GM21825 (cell line): ENCODE results near the gene GPANK1.

ENCODE experiments used
- ATAC-seq: cut with Tn5 transposase; IDR thresholded peaks from one replicate; pipeline ENCODE4 v1.9.1; 2021; ENCODE audit warnings: mild to moderate bottlenecking, moderate library complexity; ENCODE audit not compliant: unreplicated experiment

The GPANK1 gene

DNA sequence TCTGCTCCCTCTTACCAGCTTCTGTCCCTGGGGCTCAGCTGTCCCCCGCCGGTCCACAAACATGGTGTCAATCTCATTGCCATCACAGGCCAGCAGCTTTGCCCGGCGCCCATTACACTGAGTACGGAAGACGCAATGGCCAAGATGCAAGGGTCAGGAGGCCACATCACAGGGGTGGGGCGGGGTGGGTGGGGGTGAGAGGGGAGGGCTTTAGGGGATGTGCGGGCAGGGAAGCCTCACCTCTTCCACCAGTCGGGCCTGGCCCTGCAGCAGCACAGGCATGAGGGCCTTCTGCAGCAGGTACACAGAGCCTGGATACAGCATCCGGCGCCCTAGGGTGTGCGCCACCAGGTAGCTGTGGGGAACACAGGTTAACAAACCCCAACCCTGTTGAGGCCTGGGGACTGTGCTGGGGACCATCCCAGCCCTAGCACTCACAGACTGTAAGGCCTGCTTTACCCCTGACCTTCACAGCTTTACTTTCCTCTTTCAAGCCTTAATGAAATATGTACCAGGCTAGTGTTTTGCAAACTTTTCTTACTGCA lies 26.8 kb upstream of the GPANK1 start:
- ATAC-seq, result no peak

DNA sequence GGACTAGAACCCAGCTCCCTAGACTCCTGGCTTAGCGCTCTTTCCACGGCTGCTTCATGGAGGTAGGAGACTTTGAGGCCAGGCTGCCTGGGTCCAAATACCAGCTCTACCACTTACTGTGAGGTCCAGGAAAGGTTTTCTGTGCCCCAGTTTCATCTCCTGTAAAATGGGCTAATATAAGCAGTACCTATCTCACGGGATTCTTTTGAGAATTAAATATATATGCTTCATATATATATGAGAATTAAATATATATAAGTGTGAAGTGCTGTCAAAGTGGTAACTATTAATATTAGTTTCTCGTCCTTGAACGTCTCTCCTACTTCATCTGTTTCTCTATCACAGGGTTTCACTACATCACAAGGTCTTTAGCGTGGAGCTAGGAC lies 26.3 kb upstream of the GPANK1 start:
- no peak for ATAC-seq

DNA sequence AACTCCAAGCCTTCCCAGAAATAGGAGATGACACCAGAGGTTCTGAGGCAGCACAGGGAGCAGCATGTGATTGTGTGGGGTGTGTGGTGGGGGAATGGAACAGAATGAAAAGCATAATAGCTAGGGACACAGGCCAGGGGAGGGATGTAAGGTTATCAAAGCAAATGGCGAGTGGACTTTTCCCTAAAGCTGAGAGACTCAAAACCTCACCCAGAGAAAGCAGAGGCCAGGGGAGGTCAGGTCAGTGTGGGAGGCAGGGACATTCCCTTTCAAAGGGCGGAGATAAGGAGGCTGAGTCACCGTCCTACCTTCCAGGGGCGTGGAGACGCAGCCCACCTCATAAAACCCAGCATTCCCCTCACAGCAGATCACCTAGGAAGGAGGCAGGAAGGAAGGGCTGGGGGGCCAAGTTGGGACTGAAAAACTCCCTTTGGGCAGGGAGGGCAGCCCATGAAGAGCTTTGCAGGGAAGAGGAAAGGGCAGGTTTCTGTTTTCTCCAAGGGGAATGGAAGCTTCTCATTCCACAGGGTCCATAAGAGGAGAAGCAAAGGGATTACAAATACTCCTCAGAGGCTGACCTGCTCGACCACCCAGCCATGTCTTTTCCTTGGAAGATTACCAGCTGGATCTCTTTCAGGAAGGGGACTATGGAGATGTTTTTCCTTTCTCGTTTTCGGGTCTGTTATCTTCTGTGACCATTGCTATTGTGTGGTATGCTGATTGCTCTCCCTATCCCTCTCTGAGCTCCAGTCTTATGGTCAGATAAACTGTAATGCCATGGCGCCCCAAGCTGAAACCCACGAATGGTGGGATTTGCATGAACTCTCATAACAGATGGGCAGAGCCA lies 25.7 kb upstream of the GPANK1 start:
- ATAC-seq, result no peak

DNA sequence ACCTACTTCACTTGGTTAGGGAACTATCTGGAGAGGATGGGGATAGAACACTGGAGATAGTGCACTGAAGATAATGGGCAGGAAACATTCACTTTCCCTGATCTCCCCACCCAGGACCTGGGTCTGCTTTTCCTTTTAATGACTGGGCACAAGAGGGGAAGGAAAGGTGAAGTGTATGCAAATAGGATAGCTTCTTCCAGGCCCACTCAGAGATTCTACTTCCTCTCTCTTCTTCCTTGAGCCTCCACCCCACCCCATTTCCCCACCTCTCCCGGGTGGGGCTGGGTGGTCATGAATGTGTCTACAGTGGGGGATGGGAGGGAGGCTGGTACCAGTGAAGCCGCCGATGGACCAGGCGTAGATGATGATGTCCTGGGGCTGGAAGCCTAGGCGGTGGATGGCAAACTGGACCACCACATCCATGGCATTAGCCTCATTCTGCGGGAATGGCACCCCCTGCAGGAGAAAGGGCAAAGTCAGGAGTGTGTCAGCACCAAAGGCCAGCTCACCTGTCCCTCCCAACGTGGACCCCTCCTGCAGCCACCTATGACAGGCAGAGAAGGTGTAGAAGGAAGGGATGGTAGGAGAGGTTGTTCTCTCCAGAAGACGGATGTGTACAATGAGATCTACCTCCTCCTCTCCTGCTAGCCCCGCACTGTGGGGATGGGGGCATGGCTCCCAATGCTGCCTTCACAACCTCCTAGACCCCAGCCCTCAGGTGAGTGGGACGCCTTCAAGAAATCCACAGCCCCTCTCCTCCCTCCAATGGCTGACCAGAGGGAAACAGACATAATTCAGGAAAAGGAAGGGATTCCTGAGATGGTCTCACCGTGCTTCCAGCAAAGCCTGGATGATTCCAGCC lies 24.7 kb upstream of the GPANK1 start:
- ATAC-seq, result no peak

DNA sequence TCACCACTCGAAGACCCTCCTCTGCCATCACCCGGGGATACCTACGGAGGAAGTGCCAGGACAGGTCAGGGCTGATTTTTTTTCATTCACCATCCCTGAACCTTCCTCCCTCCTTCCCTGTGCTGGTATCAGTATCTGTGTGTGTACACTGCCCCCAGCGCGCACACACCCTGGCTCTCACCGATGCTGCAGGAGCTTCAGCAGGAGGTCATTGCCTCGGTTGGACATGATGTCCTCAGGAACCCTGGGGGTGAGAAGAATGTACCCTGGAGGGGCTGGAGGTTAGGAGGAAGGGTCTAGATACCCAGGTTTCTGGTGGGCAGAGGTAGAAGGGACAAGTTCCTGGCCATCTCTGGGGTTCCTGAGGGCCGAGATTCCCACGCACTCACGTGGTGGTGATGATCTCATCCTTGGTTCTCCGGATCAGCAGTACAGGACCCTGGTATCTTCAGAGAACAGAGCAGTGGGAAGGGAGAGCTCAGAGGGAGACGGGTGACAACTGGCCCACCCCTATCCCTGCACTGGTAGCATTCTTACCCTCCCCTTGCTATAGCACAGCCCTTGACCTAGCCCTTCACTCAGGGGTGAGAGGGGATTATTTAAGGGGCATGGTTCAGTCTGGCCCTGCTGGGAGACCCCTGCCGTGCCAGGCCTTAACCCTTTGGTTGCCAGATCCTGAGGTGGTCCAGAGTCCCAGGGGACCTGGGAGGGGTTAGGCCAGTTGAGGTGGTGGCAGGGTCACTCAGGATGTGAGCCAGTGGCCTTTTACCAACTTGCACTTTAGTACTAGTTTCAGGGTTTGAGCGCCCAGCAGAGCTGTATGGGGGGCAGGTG lies 23.3 kb upstream of the GPANK1 start:
- no peak for ATAC-seq

DNA sequence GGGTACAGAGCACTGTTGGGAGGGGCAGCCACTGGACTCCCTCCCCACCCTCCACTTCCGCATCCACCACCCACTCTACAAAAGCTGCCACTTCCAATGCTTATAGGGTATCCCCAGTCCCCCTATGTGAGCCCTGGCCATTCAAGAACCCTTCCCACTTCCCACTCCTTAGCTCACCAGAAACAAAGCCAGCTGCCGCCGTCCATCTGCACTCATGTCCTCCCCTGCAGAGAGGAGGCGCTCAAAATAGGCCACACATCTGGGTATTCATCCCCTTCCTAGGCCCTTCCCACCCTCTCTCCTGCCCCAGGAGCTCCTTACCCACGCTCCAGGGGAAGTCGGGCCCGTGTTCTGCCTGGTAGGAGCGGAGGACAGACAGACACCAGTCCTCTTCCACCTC lies 22.5 kb upstream of the GPANK1 start:
- ATAC-seq, result no peak

DNA sequence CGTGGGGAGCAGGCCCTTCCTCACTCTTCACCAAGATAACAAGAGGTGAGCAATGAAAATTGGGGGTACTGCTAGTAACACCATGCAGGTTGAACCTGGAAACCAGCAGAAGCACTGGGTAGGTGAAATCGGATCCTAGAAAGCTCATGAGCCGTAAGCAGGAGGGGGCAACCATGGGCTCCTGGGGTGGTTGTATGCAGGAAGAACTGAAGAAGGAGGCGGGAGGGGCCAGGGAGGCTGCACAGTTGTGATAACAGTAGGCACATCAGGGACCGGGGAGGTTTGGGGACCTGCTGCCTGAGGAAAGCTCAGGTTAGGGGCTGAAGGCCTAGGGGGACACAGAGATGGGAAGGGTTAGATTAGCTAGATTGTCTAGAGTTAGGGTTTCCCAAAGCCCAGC lies 21.7 kb upstream of the GPANK1 start:
- ATAC-seq, result no peak

DNA sequence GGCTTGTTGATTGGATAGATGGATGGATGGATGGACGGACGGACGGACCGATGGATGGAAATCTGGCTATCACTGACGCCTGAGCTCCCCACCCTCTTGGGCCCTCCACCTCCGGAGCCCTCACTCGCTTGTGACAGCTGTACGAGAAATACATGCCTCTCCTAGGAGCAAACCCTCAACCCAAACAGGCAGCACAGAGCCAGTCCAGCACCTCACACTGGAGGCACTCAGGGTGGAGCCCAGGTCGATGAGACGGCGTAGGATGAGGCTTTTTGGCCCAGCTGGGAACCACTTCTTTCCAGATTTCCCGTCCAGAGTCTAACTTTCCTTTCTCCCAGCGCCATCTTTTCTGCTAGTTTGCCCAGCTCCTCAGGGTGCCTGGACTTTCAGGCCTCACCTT lies 18.8 kb upstream of the GPANK1 start:
- no peak for ATAC-seq

DNA sequence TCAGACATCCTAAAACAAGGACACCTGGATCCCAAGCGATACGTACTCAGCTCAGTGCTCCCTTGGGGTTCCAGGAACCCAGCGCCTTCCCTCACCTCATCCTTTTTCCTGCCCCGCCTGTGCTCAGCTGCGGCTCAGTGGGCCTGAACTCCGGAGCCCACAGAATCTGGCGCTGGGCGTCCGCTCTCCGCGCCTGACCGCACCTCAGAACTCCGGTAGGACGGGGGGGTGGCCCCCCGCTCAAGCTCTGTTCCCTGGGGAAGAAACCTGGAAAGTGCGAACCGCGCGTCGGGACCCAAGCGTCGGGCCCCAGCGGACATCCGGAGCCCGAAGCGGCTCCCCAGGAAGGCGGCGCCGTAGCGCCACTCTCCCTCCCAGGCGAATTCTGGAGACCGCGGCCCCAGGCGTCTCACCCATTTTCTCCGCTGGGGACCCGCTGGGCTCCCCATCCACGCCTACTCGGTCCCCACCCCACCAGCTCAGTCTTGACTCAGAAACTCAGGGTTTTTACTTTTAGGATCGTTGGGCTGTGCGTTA lies 16.4 kb upstream of the GPANK1 start:
- peak; percentile 26 for ATAC-seq

DNA sequence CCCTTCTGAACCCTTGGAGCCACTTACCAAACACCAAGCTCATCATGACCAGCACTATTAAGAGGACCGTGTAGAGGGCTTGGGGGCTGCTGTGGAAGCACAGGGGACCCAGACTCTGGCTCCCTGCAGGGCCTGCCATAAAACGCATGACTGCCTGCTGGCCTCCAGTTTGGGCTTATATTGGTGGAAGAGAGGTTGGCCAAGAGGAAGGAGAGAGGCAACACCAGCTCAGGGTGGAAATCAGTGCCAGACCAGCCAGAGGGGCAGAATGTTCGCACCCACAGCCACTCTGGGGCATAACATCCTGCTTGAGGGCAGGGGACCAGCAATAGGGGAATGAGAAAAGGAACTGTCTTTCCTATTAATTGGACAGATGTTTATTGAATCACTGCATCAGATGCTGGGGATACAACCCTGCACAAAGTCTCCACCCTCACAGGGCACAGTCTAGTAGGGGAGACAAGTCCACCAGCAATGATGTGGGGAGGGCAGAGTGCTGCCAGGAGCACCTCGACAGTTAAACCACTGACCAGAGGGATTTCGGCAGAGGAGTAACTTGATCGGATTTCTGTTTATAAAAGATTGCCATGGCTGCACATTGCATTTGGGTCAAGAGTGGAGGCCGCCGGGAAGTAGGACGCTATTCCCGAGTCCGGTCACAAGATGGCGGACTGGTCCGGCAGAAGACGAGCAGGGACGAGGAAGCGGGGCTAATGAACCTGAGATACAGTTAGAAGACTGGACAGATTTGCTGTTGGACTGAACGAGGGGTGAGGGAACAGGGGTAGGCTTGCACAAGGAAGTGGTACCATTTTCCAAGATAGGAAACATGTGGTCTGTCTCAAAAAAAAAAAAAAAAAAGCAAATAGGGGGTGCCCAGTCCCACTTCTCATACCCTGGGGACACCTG lies 15.7 kb upstream of the GPANK1 start, which contains the start of gene LY6G5C:
LY6G5C (minus strand) TSS at position 842 of the 909 bp plus-strand sequence; CDS start at position 148, 694 bp downstream.
- ATAC-seq, result peak; percentile 46

DNA sequence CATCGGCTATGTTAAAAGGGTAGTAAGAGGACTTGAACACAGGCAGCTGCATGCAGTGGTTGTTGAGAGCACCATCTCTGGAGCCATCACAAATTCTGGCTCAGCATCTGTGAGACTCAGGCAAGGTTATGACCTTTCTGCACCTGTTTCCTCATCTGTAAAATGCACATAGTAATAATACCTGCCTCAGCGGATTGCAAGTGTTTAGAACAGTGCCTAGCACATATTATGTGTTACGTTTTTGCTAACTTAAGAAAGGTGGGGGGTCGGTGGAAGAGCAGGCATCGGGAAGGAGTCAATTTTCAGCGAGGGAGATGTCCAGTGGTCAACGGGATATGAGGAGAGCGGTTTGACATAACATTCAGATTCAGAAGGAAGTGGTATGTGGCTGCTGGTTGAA lies 13.2 kb upstream of the GPANK1 start:
- no peak for ATAC-seq

DNA sequence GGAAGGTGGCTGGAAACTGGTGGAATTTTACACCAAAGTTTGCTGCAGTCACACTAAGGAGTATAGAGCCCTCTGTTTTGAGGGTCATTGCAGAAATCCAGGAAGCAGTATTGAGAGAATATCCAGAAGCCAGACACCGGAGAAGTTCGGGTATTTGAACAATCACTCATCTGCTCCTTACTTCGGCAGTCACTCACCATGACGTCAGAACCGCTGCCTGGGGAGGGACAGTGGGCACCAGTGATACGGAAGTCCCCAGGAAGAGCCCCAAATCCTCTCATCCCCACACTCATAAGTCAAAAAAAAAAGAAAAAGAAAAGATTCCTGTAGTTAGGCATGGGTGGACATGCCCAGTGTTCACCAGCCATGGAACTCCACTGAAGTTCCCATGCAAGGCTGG lies 12.1 kb upstream of the GPANK1 start:
- no peak for ATAC-seq

DNA sequence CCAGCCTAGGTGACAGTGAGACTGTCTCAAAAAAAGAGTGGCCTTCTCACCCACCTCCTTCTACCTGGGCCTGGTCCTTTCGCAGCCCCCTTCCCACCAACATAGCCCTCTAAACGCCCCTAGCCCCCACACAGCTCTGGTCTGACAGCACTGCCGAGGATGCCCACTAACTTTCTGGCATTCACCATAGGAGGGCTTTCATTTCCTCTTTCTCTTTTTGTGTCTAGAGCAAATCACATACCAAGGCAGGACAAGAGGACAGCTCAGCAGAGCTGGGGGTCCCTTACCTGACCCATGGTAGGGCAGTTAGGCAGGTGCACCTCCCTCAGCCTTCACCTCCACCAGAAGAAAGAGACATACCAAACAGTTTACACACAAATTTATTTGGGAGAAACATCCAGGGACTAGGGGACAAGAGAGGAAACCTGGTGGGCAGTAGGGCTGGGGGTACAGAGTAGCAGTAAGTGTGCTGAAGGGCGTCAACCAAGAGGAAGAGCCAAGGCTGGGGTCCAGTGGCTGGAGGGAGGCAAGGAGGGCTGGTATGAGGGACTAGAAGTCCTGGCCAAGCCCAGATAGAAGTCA lies 11.6 kb upstream of the GPANK1 start:
- ATAC-seq, result no peak

DNA sequence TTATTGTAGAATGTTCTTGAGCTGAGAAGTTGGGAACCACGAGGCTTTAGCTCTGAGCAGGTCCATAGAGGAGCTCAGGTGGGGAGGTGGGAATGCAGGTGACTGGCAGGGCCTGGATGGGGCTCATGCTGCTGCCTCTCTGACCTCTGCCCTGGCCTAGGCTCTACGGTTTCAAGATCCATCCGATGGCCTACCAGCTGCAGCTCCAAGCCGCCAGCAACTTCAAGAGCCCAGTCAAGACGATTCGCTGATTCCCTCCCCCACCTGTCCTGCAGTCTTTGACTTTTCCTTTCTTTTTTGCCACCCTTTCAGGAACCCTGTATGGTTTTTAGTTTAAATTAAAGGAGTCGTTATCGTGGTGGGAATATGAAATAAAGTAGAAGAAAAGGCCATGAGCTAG lies 4.9 kb upstream of the GPANK1 start, which contains the start of gene LY6G5B:
LY6G5B (plus strand) TSS at position 301 of the 400 bp plus-strand sequence. CDS start 975 bp downstream, outside the sequence.
- ATAC-seq, result no peak

DNA sequence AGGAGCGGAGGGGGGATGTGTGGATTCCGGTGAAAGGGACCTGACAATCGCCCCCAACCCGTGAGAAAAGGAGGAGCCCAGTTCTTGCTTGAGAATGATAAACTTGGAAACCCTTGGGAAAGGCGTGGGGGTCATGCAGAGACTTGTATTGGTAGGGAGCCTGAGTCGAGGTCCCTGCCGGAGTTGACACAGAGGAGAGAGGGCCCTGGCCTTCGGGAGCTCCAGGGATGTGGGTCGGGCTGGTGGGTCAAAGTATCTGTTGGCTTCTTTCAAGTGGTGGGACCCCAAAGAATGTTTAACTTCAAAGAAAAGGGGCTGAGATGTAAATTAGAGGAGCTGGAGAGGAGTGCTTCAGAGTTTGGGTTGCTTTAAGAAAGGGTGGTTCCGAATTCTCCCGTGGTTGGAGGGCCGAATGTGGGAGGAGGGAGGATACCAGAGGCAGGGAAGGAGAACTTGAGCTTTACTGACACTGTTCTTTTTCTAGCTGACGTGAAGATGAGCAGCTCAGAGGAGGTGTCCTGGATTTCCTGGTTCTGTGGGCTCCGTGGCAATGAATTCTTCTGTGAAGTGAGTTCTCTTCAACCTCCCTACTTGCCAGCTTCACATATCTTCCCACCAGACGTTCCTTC lies 1.7 kb upstream of the GPANK1 start:
- no peak for ATAC-seq

DNA sequence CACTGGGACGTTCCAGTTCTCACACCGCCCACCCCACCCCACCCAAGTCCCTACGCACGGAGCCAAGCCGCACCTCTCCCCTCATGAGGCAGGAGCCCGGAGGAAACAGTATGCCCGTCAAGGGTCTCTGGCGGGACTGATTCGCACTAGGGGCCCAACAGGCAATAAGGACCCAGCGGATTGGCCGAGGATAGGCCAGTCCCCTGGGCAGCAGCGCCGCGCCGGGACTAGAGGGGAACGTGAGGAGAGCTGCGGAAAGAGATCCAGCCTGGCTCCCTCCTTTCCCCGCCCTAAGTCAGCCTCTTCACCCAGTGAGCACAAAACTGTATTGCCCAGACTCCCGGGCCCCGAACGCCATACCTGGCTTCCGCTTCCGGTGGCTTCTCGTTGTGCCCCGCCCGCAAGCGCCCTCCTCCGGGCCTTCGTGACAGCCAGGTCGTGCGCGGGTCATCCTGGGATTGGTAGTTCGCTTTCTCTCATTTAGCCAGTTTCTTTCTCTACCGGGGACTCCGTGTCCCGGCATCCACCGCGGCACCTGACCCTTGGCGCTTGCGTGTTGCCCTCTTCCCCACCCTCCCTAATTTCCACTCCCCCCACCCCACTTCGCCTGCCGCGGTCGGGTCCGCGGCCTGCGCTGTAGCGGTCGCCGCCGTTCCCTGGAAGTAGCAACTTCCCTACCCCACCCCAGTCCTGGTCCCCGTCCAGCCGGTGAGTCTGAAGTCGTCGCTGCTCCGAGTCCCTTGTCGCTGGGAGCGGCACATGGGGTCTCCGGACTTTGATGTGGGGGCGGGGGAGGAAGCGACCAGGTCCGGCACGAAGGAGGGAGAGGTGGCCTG lies 922 bp upstream of the GPANK1 start, which contains the start of gene CSNK2B:
CSNK2B (plus strand) TSS at position 580 of the 836 bp plus-strand sequence. CDS start 752 bp downstream, outside the sequence.
- ATAC-seq, result peak; percentile 68

DNA sequence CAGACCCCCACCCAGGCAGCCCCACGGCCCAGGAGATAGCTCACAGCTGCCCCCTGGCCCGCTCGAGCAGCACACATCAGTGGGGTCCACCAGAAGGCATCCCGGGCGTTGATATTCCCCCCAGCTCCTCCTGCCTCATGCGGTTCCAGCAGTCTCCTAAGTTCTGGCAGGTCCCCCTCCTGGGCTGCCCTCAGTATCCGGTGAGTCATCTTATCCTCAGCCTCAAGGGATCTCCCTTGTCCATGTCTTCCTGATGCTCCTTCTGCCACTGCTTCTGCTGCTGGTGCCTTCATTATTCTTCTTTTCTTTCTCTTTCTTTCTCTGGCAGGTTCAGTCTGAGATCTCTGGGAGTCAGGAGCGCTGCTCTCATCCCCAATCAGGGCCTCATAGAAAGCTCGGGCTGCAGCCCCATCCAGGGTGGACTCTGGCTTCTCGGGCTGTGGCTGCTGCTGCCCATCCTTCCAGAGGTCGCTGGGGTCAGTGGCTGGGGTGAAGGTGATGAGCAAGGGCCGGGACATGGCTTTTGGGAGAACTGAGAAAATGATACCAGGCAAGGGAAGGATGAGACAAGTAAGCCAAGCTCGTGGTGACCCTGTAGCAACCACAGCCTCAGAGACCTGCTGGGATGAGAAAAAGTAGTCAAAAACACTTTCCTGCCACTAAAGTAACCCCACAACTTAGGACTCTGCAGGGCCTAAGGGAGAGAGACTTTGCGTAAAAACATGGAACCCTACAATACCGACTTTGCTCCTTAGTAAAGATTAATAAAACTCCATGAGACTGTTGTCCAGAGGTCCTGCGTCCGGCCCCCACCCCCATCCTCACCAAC lies 622 bp downstream of the GPANK1 start:
- ATAC-seq, result no peak
